Astrocyte (in vitro differentiated cells and primary cell): ENCODE measurements around the gene TMEM270. TPM values are rescaled to one million over a fixed set of nuclear protein-coding genes. Genes with fewer than 3 reads are reported as not detected.

Experiments
- DNase-seq: peaks from one replicate; pipeline ENCODE4 v3.0.0-alpha.2; 2010; ENCODE audit warnings: low read depth
- FAIRE-seq: peaks from 2 replicates; lab custom pipeline; 2011; peaks lifted over from hg19 to GRCh38; lab: Jason Lieb, UNC
- H2AFZ ChIP-seq: 2 replicates; pipeline ENCODE4 v1.6.0; 2012; ENCODE audit warnings: low read depth, low read length, inconsistent platforms
- H3K27ac ChIP-seq: 2 replicates; pipeline ENCODE4 v1.5.1; 2011; ENCODE audit warnings: low read depth, low read length, inconsistent platforms
- H3K27me3 ChIP-seq: 2 replicates; pipeline ENCODE4 v1.6.0; 2011; ENCODE audit warnings: low read length, inconsistent platforms; ENCODE audit not compliant: insufficient read depth
- H3K36me3 ChIP-seq: 2 replicates; pipeline ENCODE4 v1.5.1; 2011; ENCODE audit warnings: low read length, inconsistent platforms; ENCODE audit not compliant: insufficient read depth
- H3K4me1 ChIP-seq: 2 replicates; pipeline ENCODE4 v1.5.1; 2011; ENCODE audit warnings: low read length, inconsistent platforms; ENCODE audit not compliant: insufficient read depth
- H3K4me2 ChIP-seq: 2 replicates; pipeline ENCODE4 v1.6.0; 2012; ENCODE audit warnings: low read length, inconsistent platforms
- H3K4me3 ChIP-seq: 2 replicates; pipeline ENCODE4 v1.5.1; 2011; ENCODE audit warnings: low read depth, mild to moderate bottlenecking, low read length, inconsistent platforms; ENCODE audit not compliant: insufficient read depth
- H3K79me2 ChIP-seq: 2 replicates; pipeline ENCODE4 v1.6.0; 2012; ENCODE audit warnings: mild to moderate bottlenecking, low read length, inconsistent platforms; ENCODE audit not compliant: insufficient read depth
- H3K9ac ChIP-seq: 2 replicates; pipeline ENCODE4 v1.6.0; 2012; ENCODE audit warnings: mild to moderate bottlenecking, low read length, inconsistent platforms
- H3K9me3 ChIP-seq: 2 replicates; pipeline ENCODE4 v1.5.1; 2012; ENCODE audit warnings: low read depth, mild to moderate bottlenecking, low read length, inconsistent platforms; ENCODE audit not compliant: insufficient read depth
- H4K20me1 ChIP-seq: 2 replicates; pipeline ENCODE4 v1.6.0; 2012; ENCODE audit warnings: low read length, inconsistent platforms; ENCODE audit not compliant: insufficient read depth
- H3K27ac Mint-ChIP-seq: one replicate; pipeline ENCODE4 v1.8.0; 2021; ENCODE audit warnings: mild to moderate bottlenecking, mixed read lengths; ENCODE audit not compliant: unreplicated experiment
- H3K27me3 Mint-ChIP-seq: one replicate; pipeline ENCODE4 v1.8.0; 2021; ENCODE audit warnings: low read depth, mixed read lengths; ENCODE audit not compliant: unreplicated experiment
- H3K36me3 Mint-ChIP-seq: one replicate; pipeline ENCODE4 v1.8.0; 2021; ENCODE audit warnings: low read depth, mixed read lengths; ENCODE audit not compliant: unreplicated experiment
- H3K4me1 Mint-ChIP-seq: one replicate; pipeline ENCODE4 v1.8.0; 2021; ENCODE audit warnings: low read depth, mixed read lengths; ENCODE audit not compliant: unreplicated experiment
- H3K4me3 Mint-ChIP-seq: one replicate; pipeline ENCODE4 v1.8.0; 2021; ENCODE audit warnings: mild to moderate bottlenecking, moderate library complexity, mixed read lengths; ENCODE audit not compliant: unreplicated experiment
- H3K9me3 Mint-ChIP-seq: one replicate; pipeline ENCODE4 v1.8.0; 2021; ENCODE audit warnings: mild to moderate bottlenecking, mixed read lengths; ENCODE audit not compliant: unreplicated experiment
- CTCF ChIP-seq: IDR thresholded peaks from 2 replicates; pipeline ENCODE4 v1.5.1; 2011; ENCODE audit warnings: low read depth, mild to moderate bottlenecking, inconsistent platforms, low read length, moderate library complexity; ENCODE audit not compliant: insufficient read depth
- EZH2 ChIP-seq: IDR thresholded peaks from 2 replicates; pipeline ENCODE4 v1.6.1; 2012; ENCODE audit warnings: mild to moderate bottlenecking, low read length, inconsistent platforms; ENCODE audit not compliant: insufficient read depth
- total RNA-seq: library from RNA; stranded (reverse); gene quantifications from 2 replicates; pipeline ENCODE4 v1.2.1, GENCODE V29; 2021

Gene TMEM270
- total RNA-seq, 1 donor from 2014 or later: not detected

GRCh38 chr7:73894166-73894565 lies 33.2 kb downstream of the TMEM270 start:
- Histone ChIP-seq H3K9me3 (no peaks in the 10 kb centered on the region), H3K27me3 (no peaks in the 10 kb centered on the region), H3K4me1 (peaks cover 50% of the 10 kb centered on the region), H3K4me2 (peak overlapping the region; percentile 77), H4K20me1 (no peaks in the 10 kb centered on the region), H3K36me3 (no peaks in the 10 kb centered on the region), H2AFZ (no peak overlapping the region), H3K4me3 (peak overlapping the region; percentile 14), H3K9ac (peak overlapping the region; percentile 79), H3K27ac (peak overlapping the region; percentile 92), H3K79me2 (no peaks in the 10 kb centered on the region)
- peaks cover 37% of the 10 kb centered on the region for H3K4me1 Mint-ChIP-seq
- H3K27ac Mint-ChIP-seq: peak overlapping the region; percentile 93
- no peak for FAIRE-seq
- H3K36me3 Mint-ChIP-seq: peaks cover 2% of the 10 kb centered on the region
- TF ChIP-seq EZH2 (no peak), CTCF (no peak)
- no peaks in the 10 kb centered on the region for H3K27me3 Mint-ChIP-seq
- no peaks in the 10 kb centered on the region for H3K9me3 Mint-ChIP-seq
- no peak for DNase-seq
- H3K4me3 Mint-ChIP-seq: peak overlapping the region; percentile 14

- Mint-ChIP-seq H3K4me1 (peaks cover 37% of the 10 kb centered on the region), H3K36me3 (peaks cover 2% of the 10 kb centered on the region), H3K4me3 (peak overlapping the region; percentile 74), H3K27ac (peak overlapping the region; percentile 93), H3K27me3 (no peaks in the 10 kb centered on the region), H3K9me3 (no peaks in the 10 kb centered on the region)
- Histone ChIP-seq H3K79me2 (no peaks in the 10 kb centered on the region), H2AFZ (no peak overlapping the region), H3K4me2 (peak overlapping the region; percentile 77), H3K4me3 (peak overlapping the region; percentile 14), H3K27ac (peak overlapping the region; percentile 92), H3K9me3 (no peaks in the 10 kb centered on the region), H4K20me1 (no peaks in the 10 kb centered on the region), H3K9ac (peak overlapping the region; percentile 79), H3K4me1 (peaks cover 56% of the 10 kb centered on the region), H3K27me3 (no peaks in the 10 kb centered on the region), H3K36me3 (no peaks in the 10 kb centered on the region)
- DNase-seq (peak; percentile 95), FAIRE-seq (no peak)
- TF ChIP-seq EZH2: no peak
- no peak for TF ChIP-seq CTCF
Measured at GRCh38 chr7:73894733-73895551, 34.0 kb downstream of the TMEM270 start.

GRCh38 chr7:73895626-73896025 lies 34.7 kb downstream of the TMEM270 start:
- no peak overlapping the region for H3K4me3 ChIP-seq
- FAIRE-seq (peak; percentile 37), DNase-seq (no peak)
- Mint-ChIP-seq H3K27me3 (no peaks in the 10 kb centered on the region), H3K4me1 (peaks cover 37% of the 10 kb centered on the region), H3K36me3 (peaks cover 2% of the 10 kb centered on the region), H3K9me3 (no peaks in the 10 kb centered on the region), H3K27ac (peak overlapping the region; percentile 93), H3K4me3 (no peak overlapping the region)
- no peaks in the 10 kb centered on the region for H3K9me3 ChIP-seq
- H3K79me2 ChIP-seq: no peaks in the 10 kb centered on the region
- no peaks in the 10 kb centered on the region for H3K36me3 ChIP-seq
- H3K9ac ChIP-seq: peak overlapping the region; percentile 66
- H2AFZ ChIP-seq: no peak overlapping the region
- no peaks in the 10 kb centered on the region for H3K27me3 ChIP-seq
- H3K4me1 ChIP-seq: peaks cover 57% of the 10 kb centered on the region
- H4K20me1 ChIP-seq: no peaks in the 10 kb centered on the region
- TF ChIP-seq CTCF (no peak), EZH2 (no peak)
- H3K4me2 ChIP-seq: peak overlapping the region; percentile 54
- peak overlapping the region; percentile 85 for H3K27ac ChIP-seq
